Suppressor macrophage treated with lipopolysaccharide for 4 hours (primary cell): ENCODE measurements around the gene VCAN.
A peak's percentile ranks its signal among the peaks of the same experiment; 100 is the strongest.

Source experiments
- DNase-seq: peaks from one replicate; pipeline ENCODE4 v3.0.0-alpha.2; 2020

Gene VCAN

GRCh38 chr5:83572271-83572670 lies 100.7 kb downstream of the VCAN start:
- DNase-seq: no peak

GRCh38 chr5:83576341-83576740 lies 104.8 kb downstream of the VCAN start:
- DNase-seq: no peak

GRCh38 chr5:83577036-83577636 lies 105.6 kb downstream of the VCAN start:
- peak; percentile 17 for DNase-seq

- DNase-seq: peak; percentile 2
Observed at GRCh38 chr5:83583859-83584258, 112.3 kb downstream of the VCAN start.

GRCh38 chr5:83586874-83587776 lies 115.6 kb downstream of the VCAN start:
- no peak for DNase-seq

- no peak for DNase-seq
Observed at GRCh38 chr5:83589786-83590185, 118.2 kb downstream of the VCAN start.

- no peak for DNase-seq
Observed at GRCh38 chr5:83590966-83591365, 119.4 kb downstream of the VCAN start.

- DNase-seq: no peak
Observed at GRCh38 chr5:83595217-83595616, 123.7 kb downstream of the VCAN start.

- peak; percentile 15 for DNase-seq
Observed at GRCh38 chr5:83608122-83608521, 136.6 kb downstream of the VCAN start.

- no peak for DNase-seq
Observed at GRCh38 chr5:83614841-83615240, 143.3 kb downstream of the VCAN start.

- DNase-seq: no peak
Observed at GRCh38 chr5:83628360-83628759, 156.8 kb downstream of the VCAN start.
